Body of pancreas (tissue), 4 donors: Measurements from ENCODE around the gene ATP11C.

Source experiments
- POLR2A ChIP-seq, 3 donors: fragments of 450-650 bp; IDR thresholded peaks; one replicate each; pipeline ENCODE4 v1.6.1; 2016; ENCODE audit warnings: antibody characterized with exemption in 3 of 3, mild to moderate bottlenecking in 2 of 3
- TF ChIP-seq, protein P1 (sequence below), 7 experiments: fragments of 450-650 bp in 4 of 7; fragments of 200-600 bp in 3 of 7; sonication (generic) in 3 of 7; IDR thresholded peaks; one replicate each; pipeline ENCODE4 v1.5.1; 2016 to 2019; ENCODE audit warnings: antibody characterized with exemption in 7 of 7

GRCh38 chrX:139826065-139827044, 106.5 kb downstream of the ATP11C start:
- TF ChIP-seq, protein P1, sequence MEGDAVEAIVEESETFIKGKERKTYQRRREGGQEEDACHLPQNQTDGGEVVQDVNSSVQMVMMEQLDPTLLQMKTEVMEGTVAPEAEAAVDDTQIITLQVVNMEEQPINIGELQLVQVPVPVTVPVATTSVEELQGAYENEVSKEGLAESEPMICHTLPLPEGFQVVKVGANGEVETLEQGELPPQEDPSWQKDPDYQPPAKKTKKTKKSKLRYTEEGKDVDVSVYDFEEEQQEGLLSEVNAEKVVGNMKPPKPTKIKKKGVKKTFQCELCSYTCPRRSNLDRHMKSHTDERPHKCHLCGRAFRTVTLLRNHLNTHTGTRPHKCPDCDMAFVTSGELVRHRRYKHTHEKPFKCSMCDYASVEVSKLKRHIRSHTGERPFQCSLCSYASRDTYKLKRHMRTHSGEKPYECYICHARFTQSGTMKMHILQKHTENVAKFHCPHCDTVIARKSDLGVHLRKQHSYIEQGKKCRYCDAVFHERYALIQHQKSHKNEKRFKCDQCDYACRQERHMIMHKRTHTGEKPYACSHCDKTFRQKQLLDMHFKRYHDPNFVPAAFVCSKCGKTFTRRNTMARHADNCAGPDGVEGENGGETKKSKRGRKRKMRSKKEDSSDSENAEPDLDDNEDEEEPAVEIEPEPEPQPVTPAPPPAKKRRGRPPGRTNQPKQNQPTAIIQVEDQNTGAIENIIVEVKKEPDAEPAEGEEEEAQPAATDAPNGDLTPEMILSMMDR (IDR thresholded peaks at IDR 0.05), result no peak
- TF ChIP-seq POLR2A (IDR thresholded peaks at IDR 0.05), result no peak
